AG10803 (cell line): ENCODE measurements around the gene STRADB.
"Not testable (repeated sequence)": the region's sequence is repeated elsewhere in the genome, so short reads cannot be mapped to it uniquely, and the experiment has no call there.

Experiments
- DNase-seq: peaks from one replicate; pipeline ENCODE4 v3.0.0; 2010; ENCODE audit warnings: low read depth
- H3K4me3 ChIP-seq: 2 replicates; pipeline ENCODE4 v1.5.1; 2011; ENCODE audit warnings: mild to moderate bottlenecking, low read length, control low read depth
- CTCF ChIP-seq: conservative IDR thresholded peaks from 2 replicates; pipeline ENCODE4 v1.5.1; 2011; ENCODE audit warnings: mild to moderate bottlenecking, low read length, control low read depth, inconsistent platforms

The STRADB gene

DNA sequence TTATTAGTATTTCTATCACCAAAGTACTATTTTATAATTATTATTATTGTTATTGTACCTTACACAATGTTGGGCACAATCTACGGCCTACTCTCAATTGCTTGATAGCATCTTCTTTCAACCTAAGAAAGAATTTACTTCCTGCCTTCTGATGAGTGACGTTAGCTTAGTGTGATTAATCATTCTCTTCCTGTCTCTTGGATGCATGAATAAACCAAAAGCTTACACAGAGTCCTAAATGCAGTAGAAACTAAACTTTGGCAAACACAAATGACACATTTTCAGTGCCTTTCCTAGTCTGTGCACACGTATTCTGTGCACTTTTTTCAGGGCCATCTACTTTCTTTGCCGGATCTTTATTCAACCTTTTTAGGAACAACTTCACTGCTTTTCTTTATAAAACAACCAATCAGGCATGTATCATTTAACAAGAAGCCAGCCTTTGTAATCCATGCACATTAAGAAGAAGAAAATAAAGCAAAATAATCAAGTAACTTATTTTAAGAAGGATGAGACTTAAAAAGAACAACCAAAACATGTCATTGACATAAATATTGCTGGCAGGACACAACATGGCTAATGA is 19.4 kb upstream of the STRADB start:
- DNase-seq: peak; percentile 62
- H3K4me3 ChIP-seq: no peak overlapping the region
- no peak for TF ChIP-seq CTCF

DNA sequence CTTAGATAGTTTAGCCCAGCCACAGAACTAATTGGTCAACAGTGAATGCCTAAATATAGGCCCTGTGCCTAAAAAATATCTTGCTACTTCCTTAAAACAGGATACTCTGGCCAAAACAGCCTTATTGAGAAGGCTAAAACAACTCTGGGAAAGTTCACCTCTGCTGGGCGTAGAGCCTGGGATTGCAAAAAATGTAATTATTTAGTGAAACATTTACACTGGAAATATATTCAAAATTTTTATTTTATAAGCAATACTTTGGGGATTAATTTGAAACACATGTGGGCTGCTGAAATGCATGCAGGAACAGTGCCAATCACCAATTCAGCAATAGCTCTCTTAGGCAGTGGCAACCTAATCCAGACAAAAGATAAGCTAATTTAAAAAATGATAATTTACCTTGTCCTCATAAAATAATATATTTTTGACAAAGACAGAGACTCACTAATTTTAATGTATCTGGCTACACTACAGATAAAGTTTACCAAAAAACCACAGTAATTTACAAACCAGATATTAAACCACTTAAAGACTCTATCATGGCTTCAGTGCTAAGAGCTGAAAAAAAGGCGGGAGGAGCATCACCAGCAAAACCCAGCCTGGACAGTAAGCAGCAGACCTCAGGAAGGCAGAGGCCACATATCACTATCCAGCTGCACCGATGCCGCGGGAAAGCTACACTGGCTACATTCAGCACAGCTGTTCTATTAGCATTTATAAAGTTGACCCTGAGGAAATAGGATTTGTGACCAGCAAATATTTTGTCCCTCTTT is 18.7 kb upstream of the STRADB start:
- H3K4me3 ChIP-seq: no peak overlapping the region
- DNase-seq: peak; percentile 91
- no peak for TF ChIP-seq CTCF

DNA sequence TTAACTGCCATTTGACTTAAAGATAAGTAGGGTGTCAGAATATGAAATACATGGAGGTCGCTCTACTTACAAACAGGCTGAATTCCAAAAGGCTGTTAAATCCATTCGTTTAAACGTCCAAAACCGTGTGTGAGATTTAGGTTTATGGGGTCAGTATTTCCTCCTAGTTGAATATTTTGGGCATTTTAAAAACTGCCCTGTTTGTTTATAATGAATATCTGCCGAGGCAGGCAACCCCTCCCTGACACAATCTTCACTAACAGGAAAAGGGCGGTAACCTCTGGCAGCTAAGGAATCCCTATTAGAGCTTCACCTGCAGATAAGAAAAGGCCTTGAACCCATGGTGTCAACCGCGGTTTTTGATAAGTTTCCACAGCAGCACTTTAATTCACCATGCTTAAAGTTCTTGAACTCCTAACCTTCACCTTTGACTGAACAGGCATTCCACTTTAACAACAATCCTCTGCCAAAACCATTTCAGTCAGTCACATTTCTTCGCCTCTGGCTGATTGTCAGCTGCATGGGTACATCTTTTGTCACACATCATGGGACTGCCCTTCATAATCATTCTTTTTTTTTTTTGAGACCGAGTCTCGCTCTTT is 18.0 kb upstream of the STRADB start:
- DNase-seq: no peak

GRCh38 chr2:201436141-201436540 is 15.4 kb upstream of the STRADB start:
- TF ChIP-seq CTCF: no peak
- peak; percentile 61 for DNase-seq
- no peak overlapping the region for H3K4me3 ChIP-seq

More for the DNA sequence above, 18.0 kb upstream of the STRADB start:
- no peak for TF ChIP-seq CTCF
- no peak overlapping the region for H3K4me3 ChIP-seq

- DNase-seq, H3K4me3 ChIP-seq: not testable (repeated sequence)
Measured at GRCh38 chr2:201439336-201439922, 12.1 kb upstream of the STRADB start.

- H3K4me3 ChIP-seq: no peak overlapping the region
- TF ChIP-seq CTCF: no peak
- DNase-seq: no peak
Measured at GRCh38 chr2:201440182-201440581, 11.4 kb upstream of the STRADB start.

GRCh38 chr2:201441409-201441808 is 10.1 kb upstream of the STRADB start:
- DNase-seq: no peak
- TF ChIP-seq CTCF: no peak
- H3K4me3 ChIP-seq: no peak overlapping the region
